Mucosa of gallbladder (tissue), 1 donor: Measurements from ENCODE around the gene KRT25. TPM values are rescaled to one million over a fixed set of nuclear protein-coding genes. Genes with fewer than 3 reads are reported as not detected.
A peak's percentile ranks its signal among the peaks of the same experiment; 100 is the strongest.

Experiments used
- DNase-seq: peaks from one replicate; pipeline ENCODE4 v3.0.0-alpha.2; 2020; ENCODE audit warnings: low spot score
- total RNA-seq: library from RNA; stranded (reverse); gene quantifications from one replicate; pipeline ENCODE4 v1.2.1, GENCODE V29; 2021
- donor health status: DM: no; HTN: no; CAD: no.

Gene KRT25, protein sequence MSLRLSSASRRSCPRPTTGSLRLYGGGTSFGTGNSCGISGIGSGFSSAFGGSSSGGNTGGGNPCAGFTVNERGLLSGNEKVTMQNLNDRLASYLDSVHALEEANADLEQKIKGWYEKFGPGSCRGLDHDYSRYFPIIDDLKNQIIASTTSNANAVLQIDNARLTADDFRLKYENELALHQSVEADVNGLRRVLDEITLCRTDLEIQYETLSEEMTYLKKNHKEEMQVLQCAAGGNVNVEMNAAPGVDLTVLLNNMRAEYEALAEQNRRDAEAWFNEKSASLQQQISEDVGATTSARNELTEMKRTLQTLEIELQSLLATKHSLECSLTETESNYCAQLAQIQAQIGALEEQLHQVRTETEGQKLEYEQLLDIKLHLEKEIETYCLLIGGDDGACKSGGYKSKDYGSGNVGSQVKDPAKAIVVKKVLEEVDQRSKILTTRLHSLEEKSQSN
- total RNA-seq, result not detected

DNA sequence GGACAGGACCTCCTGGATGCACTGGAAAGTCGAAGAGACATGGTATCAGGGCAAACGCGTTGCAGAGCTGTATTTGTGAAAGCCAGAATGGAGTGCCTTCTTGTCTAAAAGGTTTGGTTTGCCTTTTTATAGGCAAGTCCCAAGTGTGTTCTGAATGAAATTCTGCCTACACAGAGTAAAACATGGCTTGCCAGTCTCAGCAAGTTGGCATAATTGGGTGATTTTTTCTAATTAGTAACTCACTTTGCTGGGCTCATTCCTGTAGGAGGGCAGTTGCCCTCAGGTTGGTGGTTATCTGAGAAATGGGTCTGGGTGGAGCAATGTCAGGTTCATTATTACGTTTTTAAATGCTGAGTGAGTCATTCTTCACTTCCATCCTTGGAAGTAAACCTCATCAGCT lies at the start of gene KRT25:
TSS of gene KRT25 (minus strand) at position 101 of the 400 bp plus-strand sequence. CDS start at position 41, 60 bp downstream.
- no peak for DNase-seq

DNA sequence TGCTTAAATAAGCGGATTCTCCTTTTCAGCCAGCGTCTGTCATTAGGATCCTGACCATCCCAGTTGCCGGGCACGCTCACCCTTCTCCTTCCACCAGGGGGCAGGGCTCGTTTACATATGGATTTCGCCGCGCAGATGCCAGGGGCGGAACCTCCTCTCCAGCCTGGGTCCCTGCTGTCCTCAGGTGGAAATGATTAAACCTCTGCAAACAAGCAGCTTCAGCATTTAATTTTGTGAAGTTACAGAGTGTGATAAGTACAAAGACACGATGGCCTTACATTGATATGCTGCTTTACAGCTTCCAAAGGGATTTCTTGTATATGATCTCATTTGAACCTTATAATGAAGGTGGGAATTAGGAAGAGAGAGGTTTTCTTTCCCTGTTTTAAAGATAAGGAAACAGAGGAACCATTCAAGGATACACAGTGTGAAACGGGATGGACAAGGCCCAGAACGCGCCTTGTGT lies 48.5 kb upstream of the KRT25 start:
- DNase-seq, result peak; percentile 84

- DNase-seq, result no peak
Observed at GRCh38 chr17:40801157-40801556, 46.0 kb upstream of the KRT25 start.

GRCh38 chr17:40800381-40800780 lies 45.2 kb upstream of the KRT25 start:
- no peak for DNase-seq

DNA sequence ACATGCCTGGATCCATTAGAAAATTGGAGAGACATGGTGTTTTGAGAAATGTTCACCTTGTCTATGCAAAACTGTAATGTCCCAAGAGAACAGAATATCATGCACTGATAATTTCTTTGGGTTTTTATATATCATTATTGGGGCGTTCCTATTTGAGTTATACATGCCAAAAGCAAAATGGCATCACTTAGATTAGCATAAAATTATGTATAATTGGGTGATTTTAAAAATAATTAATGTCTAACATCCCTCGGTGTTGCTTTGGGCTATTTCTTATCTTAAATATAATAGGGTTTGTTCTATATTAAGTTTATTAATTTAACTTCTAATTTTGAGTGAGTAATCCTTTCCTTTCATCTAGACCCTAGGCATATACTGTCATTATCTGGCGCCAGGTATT lies 44.7 kb upstream of the KRT25 start, which contains the start of gene KRT28:
TSS of gene KRT28 (minus strand) at position 101 of the 400 bp plus-strand sequence. CDS start at position 35, 66 bp downstream.
- no peak for DNase-seq

- no peak for DNase-seq
Observed at GRCh38 chr17:40796846-40797245, 41.7 kb upstream of the KRT25 start.

- DNase-seq, result no peak
Observed at GRCh38 chr17:40795019-40795667, 40.0 kb upstream of the KRT25 start.

DNA sequence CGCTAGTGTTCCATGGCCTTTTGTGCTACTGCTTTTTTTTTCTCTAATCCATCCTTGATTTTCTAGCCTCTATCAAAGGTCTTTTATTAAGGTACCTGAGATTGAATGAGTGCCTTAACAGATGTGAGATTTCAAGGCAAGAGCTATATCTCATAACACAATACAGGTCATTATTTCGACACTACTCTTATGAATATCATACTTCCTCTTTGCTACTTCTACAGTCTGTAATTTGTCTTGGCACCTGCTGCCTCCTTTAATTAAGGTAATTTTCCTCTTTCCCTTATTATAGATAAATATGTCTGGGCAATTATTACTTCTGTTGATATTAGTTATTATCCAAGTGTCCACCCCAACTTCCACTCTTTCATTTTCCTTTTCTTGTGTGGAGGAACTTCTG lies 39.3 kb upstream of the KRT25 start:
- no peak for DNase-seq

DNA sequence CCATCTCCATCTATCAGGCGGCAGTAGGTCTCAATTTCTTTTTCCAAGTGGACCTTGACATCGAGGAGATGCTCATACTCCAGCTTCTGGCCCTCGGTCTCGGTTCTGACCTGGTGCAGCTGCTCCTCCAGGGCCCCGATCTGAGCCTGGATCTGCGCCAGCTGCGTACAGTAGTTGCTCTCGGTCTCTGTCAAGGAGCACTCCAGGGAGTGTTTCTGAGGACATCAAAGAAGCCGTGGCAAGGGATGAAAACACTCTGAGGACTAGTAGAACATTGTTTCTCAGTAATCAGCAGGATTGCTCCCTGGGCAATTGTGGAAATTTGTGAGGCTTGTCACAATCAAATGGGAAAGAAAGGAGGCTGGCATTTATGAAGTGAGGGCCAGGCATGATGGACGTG lies 38.7 kb upstream of the KRT25 start:
- DNase-seq, result no peak

- DNase-seq, result no peak
Observed at GRCh38 chr17:40791787-40792436, 36.8 kb upstream of the KRT25 start.

GRCh38 chr17:40791111-40791510 lies 36.0 kb upstream of the KRT25 start:
- no peak for DNase-seq

GRCh38 chr17:40782450-40782849 lies 27.3 kb upstream of the KRT25 start, which contains the start of gene KRT27:
Gene KRT27 (minus strand): TSS chr17:40782550. CDS start chr17:40782493, 57 bp downstream.
- no peak for DNase-seq

DNA sequence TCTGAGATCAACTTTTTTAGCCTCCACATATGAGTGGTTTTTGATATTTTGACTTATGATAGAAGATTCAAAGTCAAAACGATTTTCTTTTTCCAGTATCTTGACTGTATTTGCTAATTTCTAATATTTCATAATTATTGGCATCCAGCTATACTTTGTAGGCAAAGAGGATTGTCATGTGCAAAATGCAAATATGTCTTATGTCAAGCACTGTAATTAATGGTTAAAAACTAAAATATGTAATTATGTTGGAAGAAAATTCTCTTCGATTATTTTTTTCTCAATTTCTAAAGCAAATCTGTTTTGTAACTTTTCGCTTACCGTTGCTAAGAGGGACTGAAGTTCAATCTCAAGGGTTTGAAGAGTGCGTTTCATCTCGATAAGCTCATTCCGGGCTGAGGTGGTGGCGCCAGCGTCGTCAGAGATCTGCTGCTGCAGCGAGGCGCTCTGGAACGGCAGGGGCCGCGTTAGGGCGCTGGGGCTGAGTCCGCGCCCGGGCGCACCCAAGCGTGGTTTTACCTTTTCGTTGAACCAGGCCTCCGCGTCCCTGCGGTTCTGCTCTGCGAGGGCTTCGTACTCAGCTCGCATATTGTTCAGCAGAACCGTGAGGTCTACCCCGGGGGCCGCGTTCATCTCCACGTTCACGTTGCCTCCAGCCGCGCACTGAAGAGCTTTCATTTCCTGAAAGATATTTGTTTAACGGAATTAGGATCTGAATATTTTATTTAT lies 24.2 kb upstream of the KRT25 start:
- no peak for DNase-seq

DNA sequence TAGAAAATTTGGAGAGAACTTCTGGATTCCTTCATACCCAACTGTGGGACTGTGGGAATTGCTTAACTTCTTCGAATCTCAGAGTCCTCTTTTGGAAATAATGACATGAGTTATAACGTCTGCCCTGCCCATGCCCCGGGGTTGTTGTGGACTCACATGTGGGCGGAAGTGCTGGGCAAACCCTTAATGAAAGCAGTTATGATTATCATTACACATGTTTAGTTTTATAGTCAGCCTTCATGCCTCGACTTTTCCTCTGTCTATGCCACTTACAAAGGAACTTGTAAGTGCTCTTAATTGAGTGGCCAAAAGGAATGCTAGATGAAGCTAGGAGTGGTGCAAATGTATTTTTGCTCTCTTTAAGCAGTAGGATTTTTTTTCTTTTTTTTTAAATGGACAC lies 23.3 kb upstream of the KRT25 start:
- DNase-seq, result no peak

GRCh38 chr17:40777971-40778370 lies 22.8 kb upstream of the KRT25 start:
- DNase-seq, result no peak

DNA sequence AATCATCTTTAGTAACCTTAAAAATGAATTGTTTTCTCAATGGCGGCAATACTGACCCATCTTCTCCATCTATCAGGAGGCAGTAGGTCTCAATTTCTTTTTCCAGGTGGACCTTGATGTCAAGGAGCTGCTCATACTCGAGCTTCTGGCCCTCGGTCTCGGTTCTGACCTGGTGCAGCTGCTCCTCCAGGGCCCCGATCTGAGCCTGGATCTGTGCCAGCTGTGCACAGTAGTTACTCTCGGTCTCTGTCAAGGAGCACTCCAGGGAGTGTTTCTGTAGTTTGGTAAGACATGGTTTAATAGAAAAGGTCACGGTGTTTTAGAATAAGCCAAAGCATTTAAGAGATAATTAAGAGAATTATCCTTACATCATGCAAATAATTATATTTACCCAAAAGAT lies 22.3 kb upstream of the KRT25 start:
- no peak for DNase-seq

GRCh38 chr17:40775945-40776344 lies 20.8 kb upstream of the KRT25 start:
- no peak for DNase-seq

DNA sequence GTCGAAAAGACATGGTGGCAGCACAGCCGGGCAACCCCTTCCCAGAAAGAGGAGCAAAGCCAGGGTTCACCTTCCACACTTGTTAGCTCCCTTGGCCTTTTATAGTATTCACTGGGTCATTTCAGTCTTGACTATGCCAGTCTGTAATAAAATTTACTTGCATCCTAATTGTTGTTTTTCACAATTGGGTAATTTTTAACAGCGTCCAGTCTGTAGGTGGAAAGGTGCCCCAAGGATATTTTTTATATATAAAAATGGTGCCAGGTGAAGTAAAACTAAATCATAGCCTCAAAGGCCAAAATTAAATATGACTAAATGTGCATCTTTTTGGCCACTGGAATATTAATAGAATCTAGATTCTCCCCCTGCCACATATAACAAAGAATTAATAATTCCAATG lies 17.0 kb upstream of the KRT25 start, which contains the start of gene KRT26:
TSS of gene KRT26 (minus strand) at position 101 of the 400 bp plus-strand sequence. CDS start at position 13, 88 bp downstream.
- no peak for DNase-seq

GRCh38 chr17:40765657-40766056 lies 10.5 kb upstream of the KRT25 start:
- no peak for DNase-seq

- DNase-seq, result no peak
Observed at GRCh38 chr17:40763752-40764151, 8.6 kb upstream of the KRT25 start.
